ENCODE data around the gene PIF1.
A peak's percentile ranks its signal among the peaks of the same experiment; 100 is the strongest.
"Not testable (repeated sequence)": the region's sequence is repeated elsewhere in the genome, so short reads cannot be mapped to it uniquely, and the experiment has no call there.

Gene PIF1

DNA sequence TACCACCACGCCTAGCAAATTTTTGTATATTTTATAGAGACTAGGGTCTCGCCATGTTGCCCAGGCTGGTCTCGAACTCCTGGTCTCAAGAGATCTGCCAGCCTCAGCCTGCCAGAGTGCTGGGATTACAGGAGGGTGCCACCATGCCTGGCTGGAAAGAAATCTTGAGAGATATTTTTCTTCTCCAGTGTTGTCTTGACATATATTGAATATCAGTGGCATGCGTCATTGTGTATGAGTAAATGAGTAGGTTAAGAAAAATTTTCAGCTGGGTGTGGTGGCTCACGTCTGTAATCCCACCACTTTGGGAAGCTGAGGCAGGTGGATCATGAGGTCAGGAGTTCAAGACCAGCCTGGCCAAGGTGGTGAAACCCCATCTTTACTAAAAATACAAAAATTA, 3.5 kb upstream of the PIF1 start:
- Histone ChIP-seq H2AFZ (ENCODE audit: low read depth) (no peak overlapping the region), H3K79me2 (ENCODE audit: insufficient read depth, low read depth) (no peaks in the 10 kb centered on the region), H3K9ac (no peak overlapping the region), H4K20me1 (ENCODE audit: insufficient read depth) (no peaks in the 10 kb centered on the region), H3K4me3 (IDR thresholded peaks at IDR 0.05; ENCODE audit: insufficient read depth, low read depth, low read length) (no peak overlapping the region), H3K36me3 (ENCODE audit: insufficient read depth) (no peaks in the 10 kb centered on the region), H3K27ac (no peak overlapping the region), H3K27me3 (ENCODE audit: insufficient read depth, low read depth) (no peaks in the 10 kb centered on the region), H3K4me2 (no peak overlapping the region), H3K4me1 (ENCODE audit: low read depth, poor library complexity, severe bottlenecking) (peaks cover 11% of the 10 kb centered on the region)
- TF ChIP-seq, protein P1, sequence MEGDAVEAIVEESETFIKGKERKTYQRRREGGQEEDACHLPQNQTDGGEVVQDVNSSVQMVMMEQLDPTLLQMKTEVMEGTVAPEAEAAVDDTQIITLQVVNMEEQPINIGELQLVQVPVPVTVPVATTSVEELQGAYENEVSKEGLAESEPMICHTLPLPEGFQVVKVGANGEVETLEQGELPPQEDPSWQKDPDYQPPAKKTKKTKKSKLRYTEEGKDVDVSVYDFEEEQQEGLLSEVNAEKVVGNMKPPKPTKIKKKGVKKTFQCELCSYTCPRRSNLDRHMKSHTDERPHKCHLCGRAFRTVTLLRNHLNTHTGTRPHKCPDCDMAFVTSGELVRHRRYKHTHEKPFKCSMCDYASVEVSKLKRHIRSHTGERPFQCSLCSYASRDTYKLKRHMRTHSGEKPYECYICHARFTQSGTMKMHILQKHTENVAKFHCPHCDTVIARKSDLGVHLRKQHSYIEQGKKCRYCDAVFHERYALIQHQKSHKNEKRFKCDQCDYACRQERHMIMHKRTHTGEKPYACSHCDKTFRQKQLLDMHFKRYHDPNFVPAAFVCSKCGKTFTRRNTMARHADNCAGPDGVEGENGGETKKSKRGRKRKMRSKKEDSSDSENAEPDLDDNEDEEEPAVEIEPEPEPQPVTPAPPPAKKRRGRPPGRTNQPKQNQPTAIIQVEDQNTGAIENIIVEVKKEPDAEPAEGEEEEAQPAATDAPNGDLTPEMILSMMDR (conservative IDR thresholded peaks at IDR 0.05; ENCODE audit: low read depth, low read length): no peak

DNA sequence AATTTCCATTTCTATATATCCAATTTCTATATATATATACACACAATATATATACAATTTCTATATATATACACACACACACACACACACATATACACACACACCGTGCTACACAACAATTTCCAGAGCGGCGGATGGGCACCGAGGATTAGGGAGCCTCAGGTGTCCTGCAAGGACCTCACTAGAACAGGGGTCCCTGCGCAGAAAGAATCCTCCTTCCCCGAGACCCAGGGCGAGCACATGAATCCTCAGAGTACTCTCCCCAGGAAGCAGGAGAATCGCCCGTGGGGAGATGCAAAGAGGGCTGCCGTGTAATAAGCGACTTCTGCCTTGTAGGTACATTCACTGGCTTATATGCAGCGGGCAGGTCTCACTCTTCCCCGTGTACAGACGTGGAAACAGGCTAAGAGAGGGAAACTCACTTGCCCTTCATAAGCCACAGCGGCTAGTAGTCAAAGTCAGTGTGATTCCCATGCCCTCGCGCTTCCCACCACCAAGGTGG, 467 bp downstream of the PIF1 start:
- no peaks in the 10 kb centered on the region for H3K79me2 ChIP-seq (ENCODE audit: insufficient read depth, low read depth)
- no peaks in the 10 kb centered on the region for H3K27me3 ChIP-seq (ENCODE audit: insufficient read depth, low read depth)
- H3K4me3 ChIP-seq (IDR thresholded peaks at IDR 0.05; ENCODE audit: insufficient read depth, low read depth, low read length): no peak overlapping the region
- H4K20me1 ChIP-seq (ENCODE audit: insufficient read depth): no peaks in the 10 kb centered on the region
- TF ChIP-seq, protein P1 (conservative IDR thresholded peaks at IDR 0.05; ENCODE audit: low read depth, low read length): no peak
- H3K9ac ChIP-seq: peak overlapping the region; percentile 61; the same call in 1 of the 2 replicates
- H3K27ac ChIP-seq: peak overlapping the region; percentile 74; the same call in 1 of the 2 replicates
- peaks cover 11% of the 10 kb centered on the region for H3K4me1 ChIP-seq (ENCODE audit: low read depth, poor library complexity, severe bottlenecking)
- no peaks in the 10 kb centered on the region for H3K36me3 ChIP-seq (ENCODE audit: insufficient read depth)
- peak overlapping the region; percentile 43 for H3K4me2 ChIP-seq
- H2AFZ ChIP-seq (ENCODE audit: low read depth): peak overlapping the region; percentile 90; the same call in 1 of the 2 replicates

DNA sequence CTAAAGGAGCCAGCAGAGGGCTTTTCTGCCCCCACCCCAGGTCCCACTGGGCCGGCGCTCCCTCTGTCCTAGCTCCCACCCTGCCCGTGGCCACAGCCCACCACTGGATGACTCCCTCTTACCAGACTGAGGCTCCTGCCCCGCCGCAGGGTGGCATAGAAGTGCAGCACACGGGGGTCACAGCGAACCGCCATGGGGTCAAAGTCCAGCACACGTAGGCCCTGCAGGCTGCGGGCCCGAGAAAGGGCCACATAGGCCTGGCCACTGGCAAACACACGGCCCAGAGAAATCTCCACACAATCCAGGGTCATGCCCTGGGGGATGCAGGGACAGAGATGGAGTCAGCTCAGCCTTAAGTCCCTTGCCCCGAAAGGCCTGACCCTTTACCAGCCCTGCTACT, 9.0 kb downstream of the PIF1 start:
- no peak overlapping the region for H3K4me2 ChIP-seq
- no peak overlapping the region for H2AFZ ChIP-seq (ENCODE audit: low read depth)
- peaks cover 18% of the 10 kb centered on the region for H3K4me1 ChIP-seq (ENCODE audit: low read depth, poor library complexity, severe bottlenecking)
- H3K79me2 ChIP-seq (ENCODE audit: insufficient read depth, low read depth): no peaks in the 10 kb centered on the region
- H3K27ac ChIP-seq: no peak overlapping the region
- H3K4me3 ChIP-seq (IDR thresholded peaks at IDR 0.05; ENCODE audit: insufficient read depth, low read depth, low read length): no peak overlapping the region
- H3K36me3 ChIP-seq (ENCODE audit: insufficient read depth): no peaks in the 10 kb centered on the region
- TF ChIP-seq, protein P1 (conservative IDR thresholded peaks at IDR 0.05; ENCODE audit: low read depth, low read length): no peak
- H3K9ac ChIP-seq: no peak overlapping the region
- no peaks in the 10 kb centered on the region for H4K20me1 ChIP-seq (ENCODE audit: insufficient read depth)
- no peaks in the 10 kb centered on the region for H3K27me3 ChIP-seq (ENCODE audit: insufficient read depth, low read depth)

DNA sequence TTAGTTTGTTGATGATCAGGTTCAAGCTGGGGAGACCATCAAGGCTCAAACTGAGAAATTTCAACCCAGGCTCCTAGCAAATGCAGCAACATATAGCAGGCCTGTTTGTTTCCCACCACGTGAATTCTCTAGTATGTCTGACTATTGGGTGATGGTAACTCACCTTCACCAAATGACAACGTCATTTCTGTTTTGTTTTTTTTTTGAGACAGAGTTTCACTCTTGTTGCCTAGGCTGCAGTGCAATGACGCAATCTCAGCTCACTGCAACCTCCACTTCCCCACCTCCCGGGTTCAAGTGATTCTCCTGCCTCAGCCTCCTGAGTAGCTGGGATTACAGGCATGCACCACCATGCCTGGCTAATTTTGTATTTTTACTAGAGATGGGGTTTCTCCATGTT, 10.5 kb downstream of the PIF1 start:
- H3K36me3 ChIP-seq (ENCODE audit: insufficient read depth); H3K9ac ChIP-seq; H4K20me1 ChIP-seq (ENCODE audit: insufficient read depth); H3K27me3 ChIP-seq (ENCODE audit: insufficient read depth, low read depth); H3K4me2 ChIP-seq; H3K79me2 ChIP-seq (ENCODE audit: insufficient read depth, low read depth); H3K27ac ChIP-seq; H2AFZ ChIP-seq (ENCODE audit: low read depth); H3K4me3 ChIP-seq (IDR thresholded peaks at IDR 0.05; ENCODE audit: insufficient read depth, low read depth, low read length): not testable (repeated sequence)
- peaks cover 18% of the 10 kb centered on the region for H3K4me1 ChIP-seq (ENCODE audit: low read depth, poor library complexity, severe bottlenecking)

DNA sequence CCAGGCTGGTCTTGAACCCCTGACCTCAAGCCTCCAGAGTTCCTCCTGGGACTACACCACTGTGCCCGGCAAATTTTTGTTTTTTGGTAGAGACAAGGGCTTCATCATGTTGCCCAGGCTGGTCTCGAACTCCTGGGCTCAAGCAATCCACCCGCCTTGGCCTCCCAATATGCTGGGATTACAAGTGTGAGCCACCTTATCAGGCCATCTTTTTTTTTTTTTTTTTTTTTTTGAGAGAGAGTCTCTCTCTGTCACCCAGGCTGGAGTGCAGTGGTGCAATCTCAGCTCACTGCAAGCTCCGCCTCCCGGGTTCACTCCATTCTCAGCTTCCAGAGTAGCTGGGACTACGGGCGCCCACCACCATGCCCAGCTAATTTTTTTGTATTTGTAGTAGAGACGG, 11.2 kb downstream of the PIF1 start:
- peaks cover 18% of the 10 kb centered on the region for H3K4me1 ChIP-seq (ENCODE audit: low read depth, poor library complexity, severe bottlenecking)
- not testable (repeated sequence) for H3K4me2 ChIP-seq; H3K27ac ChIP-seq; H3K9ac ChIP-seq; H3K27me3 ChIP-seq (ENCODE audit: insufficient read depth, low read depth); H4K20me1 ChIP-seq (ENCODE audit: insufficient read depth); H3K79me2 ChIP-seq (ENCODE audit: insufficient read depth, low read depth); H2AFZ ChIP-seq (ENCODE audit: low read depth); H3K36me3 ChIP-seq (ENCODE audit: insufficient read depth); H3K4me3 ChIP-seq (IDR thresholded peaks at IDR 0.05; ENCODE audit: insufficient read depth, low read depth, low read length)
